Coronary artery (tissue), 2 donors: Measurements from ENCODE around the gene DTHD1.
A peak's percentile ranks its signal among the peaks of the same experiment; 100 is the strongest.

Experiments
- DNase-seq: peaks from one replicate; pipeline ENCODE4 v3.0.0-alpha.2; 2017; ENCODE audit warnings: low spot score
- H3K27ac ChIP-seq, 2 donors: fragments of 200-600 bp; sonication (generic); one replicate each; pipeline ENCODE4 v1.5.1; 2016 to 2019
- H3K4me3 ChIP-seq: fragments of 200-600 bp; sonication (generic); 2 replicates; pipeline ENCODE4 v1.5.1; 2016; ENCODE audit warnings: mild to moderate bottlenecking, moderate library complexity
- TF ChIP-seq, protein P1 (sequence below): fragments of 200-600 bp; sonication (generic); IDR thresholded peaks from one replicate; pipeline ENCODE4 v1.5.1; 2019; ENCODE audit warnings: antibody characterized with exemption

Gene DTHD1

DNA sequence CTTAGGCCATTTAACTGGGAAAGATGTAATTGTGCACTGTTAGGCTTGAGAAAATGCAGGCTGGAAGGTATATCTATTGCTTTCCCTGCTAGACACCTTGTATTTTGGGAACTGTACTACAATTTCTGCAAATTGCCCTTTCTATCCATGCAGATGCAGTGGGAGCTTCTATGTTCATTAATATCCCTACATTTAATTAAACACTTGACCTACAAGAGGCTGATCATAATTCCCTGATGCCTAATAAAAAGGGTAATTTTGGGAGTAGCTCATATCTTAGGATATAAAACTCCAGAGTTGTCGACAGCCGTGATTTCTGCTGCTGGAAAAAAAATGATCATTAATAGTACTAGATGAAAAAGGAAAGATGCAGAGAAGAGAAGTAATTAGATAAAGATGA, 19.7 kb downstream of the DTHD1 start:
- Histone ChIP-seq H3K27ac (no peak overlapping the region), H3K4me3 (no peak overlapping the region)
- DNase-seq: no peak
- TF ChIP-seq, protein P1, sequence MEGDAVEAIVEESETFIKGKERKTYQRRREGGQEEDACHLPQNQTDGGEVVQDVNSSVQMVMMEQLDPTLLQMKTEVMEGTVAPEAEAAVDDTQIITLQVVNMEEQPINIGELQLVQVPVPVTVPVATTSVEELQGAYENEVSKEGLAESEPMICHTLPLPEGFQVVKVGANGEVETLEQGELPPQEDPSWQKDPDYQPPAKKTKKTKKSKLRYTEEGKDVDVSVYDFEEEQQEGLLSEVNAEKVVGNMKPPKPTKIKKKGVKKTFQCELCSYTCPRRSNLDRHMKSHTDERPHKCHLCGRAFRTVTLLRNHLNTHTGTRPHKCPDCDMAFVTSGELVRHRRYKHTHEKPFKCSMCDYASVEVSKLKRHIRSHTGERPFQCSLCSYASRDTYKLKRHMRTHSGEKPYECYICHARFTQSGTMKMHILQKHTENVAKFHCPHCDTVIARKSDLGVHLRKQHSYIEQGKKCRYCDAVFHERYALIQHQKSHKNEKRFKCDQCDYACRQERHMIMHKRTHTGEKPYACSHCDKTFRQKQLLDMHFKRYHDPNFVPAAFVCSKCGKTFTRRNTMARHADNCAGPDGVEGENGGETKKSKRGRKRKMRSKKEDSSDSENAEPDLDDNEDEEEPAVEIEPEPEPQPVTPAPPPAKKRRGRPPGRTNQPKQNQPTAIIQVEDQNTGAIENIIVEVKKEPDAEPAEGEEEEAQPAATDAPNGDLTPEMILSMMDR: no peak

DNA sequence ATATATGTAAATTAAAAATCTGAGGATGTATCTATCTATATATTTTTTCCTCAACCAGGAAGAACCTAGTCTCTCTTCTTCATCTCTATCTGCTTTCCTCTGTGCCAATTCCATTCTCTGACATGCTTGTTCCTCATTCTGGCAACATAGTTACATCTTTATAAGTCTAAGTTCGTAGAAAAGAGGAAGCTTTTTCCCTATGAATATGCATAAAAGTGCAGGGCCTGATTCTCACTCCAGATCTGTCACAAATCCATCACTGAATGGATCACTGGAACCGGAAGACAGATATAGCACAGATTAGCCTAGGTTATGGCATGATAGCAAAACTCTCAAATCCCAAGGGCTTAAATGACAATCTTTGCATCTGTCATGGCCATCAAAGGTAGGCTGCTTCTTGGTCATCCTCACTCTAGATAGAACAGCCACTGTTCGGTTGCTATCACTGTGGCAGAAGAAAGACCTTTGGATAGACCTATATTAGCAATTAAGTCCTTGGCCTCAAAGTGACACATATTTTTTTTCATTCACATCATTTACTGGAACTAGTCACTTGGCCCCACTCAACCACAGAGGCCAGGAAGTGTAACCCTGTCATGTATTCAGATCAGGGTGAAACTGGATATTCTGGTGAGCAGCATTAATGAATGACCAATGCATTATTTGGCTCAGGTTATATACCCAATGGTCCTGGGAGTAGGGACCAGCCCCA, 22.2 kb downstream of the DTHD1 start:
- Histone ChIP-seq H3K4me3 (no peak overlapping the region), H3K27ac (no peak overlapping the region)
- TF ChIP-seq, protein P1: no peak
- DNase-seq: no peak

DNA sequence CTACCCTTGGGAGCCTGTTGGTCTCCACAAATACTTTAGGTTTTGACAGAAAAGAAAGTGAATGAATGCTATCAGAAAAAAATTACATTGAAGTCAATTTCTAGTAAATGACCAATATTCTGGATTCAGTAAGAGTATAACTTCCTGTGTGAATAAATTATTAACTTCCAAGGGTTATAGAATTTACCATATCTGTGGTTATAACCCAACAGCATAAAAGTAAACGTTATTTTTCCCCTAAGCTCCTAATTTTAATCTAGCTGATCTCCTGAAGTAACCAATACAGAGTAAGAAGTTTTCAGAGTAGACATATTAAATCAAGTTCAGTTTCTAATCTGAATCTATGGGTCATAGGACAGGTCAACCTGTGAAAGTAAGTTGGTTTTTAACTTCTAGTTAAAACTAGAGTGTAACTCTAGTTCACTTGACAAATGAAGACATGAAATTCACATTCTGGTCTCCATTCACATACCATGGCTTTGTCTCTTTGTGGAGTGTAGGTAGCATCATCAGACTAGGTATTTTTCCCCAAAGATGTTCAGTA, 22.8 kb downstream of the DTHD1 start:
- Histone ChIP-seq H3K27ac (no peak overlapping the region), H3K4me3 (no peak overlapping the region)
- DNase-seq: no peak
- TF ChIP-seq, protein P1: no peak

DNA sequence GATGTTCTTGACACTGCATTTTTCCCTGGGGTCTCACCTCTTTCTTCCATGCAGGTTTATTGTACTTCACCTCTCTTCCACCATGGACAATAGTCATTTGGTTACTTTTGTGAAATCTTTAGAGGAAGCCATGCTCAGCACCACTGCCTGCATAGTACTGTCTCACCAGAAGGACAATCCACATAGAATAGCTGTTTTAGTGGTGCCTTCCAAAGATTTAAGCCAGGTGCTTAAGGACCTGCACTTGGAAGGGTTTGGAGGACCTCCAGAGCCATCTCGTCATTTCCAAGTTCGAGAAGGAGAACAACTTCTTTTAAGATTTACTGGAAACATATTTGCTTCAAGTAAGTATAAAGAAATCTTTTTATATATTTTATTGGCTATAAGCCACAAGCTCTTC, 26.7 kb downstream of the DTHD1 start:
- no peak overlapping the region for H3K4me3 ChIP-seq
- no peak for DNase-seq
- no peak overlapping the region for H3K27ac ChIP-seq
- TF ChIP-seq, protein P1: no peak

DNA sequence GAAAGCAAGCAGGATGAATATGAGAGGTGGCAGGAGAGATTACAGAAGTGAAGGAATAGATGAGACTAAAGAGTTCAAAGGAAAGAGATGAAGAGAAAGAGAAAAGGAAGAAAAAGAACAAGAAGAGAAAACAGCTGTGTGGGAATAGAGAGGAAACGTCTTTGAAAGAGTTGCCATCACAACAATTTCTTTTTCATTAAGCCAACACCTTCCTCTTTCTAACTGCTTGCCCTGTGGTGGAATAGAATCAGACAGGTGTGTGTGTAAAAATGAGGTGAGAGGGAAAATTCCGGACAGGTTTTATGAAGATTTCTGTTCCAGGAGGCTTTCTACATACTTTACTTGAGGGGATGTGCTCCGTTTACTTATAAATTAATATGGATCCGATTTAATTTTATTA, 28.8 kb downstream of the DTHD1 start:
- H3K27ac ChIP-seq: no peak overlapping the region
- DNase-seq: no peak
- TF ChIP-seq, protein P1: no peak
- H3K4me3 ChIP-seq: no peak overlapping the region

DNA sequence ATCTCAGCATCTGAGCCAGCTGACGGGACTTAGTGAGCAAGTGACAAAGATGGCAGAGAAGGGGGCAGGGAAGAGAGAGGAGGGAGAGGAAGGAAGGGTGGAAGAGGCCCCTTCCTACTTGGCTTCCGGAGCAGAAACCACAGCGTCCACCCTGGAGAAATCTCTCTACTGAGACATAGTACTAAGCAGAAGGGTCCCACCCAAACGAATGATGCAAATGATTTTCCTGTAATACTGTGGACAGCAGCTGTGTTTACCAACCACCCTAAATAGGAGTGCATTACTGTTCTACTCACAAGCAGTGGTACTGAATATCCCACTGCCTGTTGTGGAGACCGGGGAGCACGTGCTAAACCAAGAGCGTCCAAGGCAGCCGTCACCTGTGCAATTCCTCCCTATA, 29.4 kb downstream of the DTHD1 start:
- DNase-seq: no peak

More for the DNA sequence above, 29.4 kb downstream of the DTHD1 start:
- peak overlapping the region in 1 of 2 donors; percentile 41 for H3K27ac ChIP-seq
- H3K4me3 ChIP-seq: no peak overlapping the region
- TF ChIP-seq, protein P1: no peak
